HCT116 (cell line): ENCODE results near the gene FOXB2. TPM values are rescaled to one million over a fixed set of nuclear protein-coding genes. Genes with fewer than 3 reads are reported as not detected.
A peak's percentile ranks its signal among the peaks of the same experiment; 100 is the strongest.

Source experiments
- ATAC-seq: fragments of 200-7000 bp; cut with Tn5 transposase; 2 replicates; pipeline ENCODE4 v1.9.1; 2020; ENCODE audit warnings: mild to moderate bottlenecking, moderate library complexity
- BruUV-seq: library from RNA; stranded (reverse); fragments of 400-500 nt; replicated peaks from 2 replicates; lab custom pipeline; 2021; lab: Mats Ljungman, UMichigan
- CTCF ChIA-PET: fragments of 300-600 bp; sonication (Branson Sonifier 250); formaldehyde crosslinking; loops from one replicate; lab custom pipeline; 2021; ENCODE audit warnings: antibody characterized with exemption; lab: Charles Lee
- POLR2A ChIA-PET: fragments of 300-600, 350-600 bp; sonication (Branson Sonifier 250); formaldehyde crosslinking; loops from one replicate; lab custom pipeline; 2021; ENCODE audit warnings: antibody characterized with exemption; lab: Charles Lee
- RAD21 ChIA-PET, 2 experiments: fragments of 300-600 bp; sonication (Branson Sonifier 250); formaldehyde crosslinking; loops; one replicate each; lab custom pipeline; 2023; ENCODE audit warnings: low total read pairs in 2 of 2; ENCODE audit not compliant: uncharacterized antibody in 2 of 2, unreplicated experiment in 2 of 2, low non-redundant PET in 1 of 2; lab: Charles Lee
- DNase-seq: peaks from one replicate; pipeline ENCODE4 v3.0.0-alpha.2; 2010; ENCODE audit warnings: low read depth, low spot score
- H2AFZ ChIP-seq: fragments of 200-600 bp; shearing (Covaris generic), sonication (generic); 2 replicates; pipeline ENCODE4 v1.6.1; 2017; ENCODE audit warnings: low read depth, mixed run types, mixed read lengths, antibody characterized with exemption, low read length; ENCODE audit not compliant: poor library complexity, severe bottlenecking
- H3K27ac ChIP-seq: 2 replicates; pipeline ENCODE4 v1.5.1; 2012; ENCODE audit warnings: low read depth, low read length
- H3K27me3 ChIP-seq: fragments of 200-600 bp; sonication (generic); 2 replicates; pipeline ENCODE4 v1.6.1; 2016; ENCODE audit warnings: mixed run types, low read length, mixed read lengths; ENCODE audit not compliant: insufficient read depth
- H3K36me3 ChIP-seq, 2 experiments: fragments of 200-500 bp in 1 of 2; fragments of 200-600 bp in 1 of 2; sonication (Bioruptor generic) in 1 of 2; sonication (generic) in 1 of 2; 2 replicates each; pipeline versions ENCODE4 v1.5.1 to v1.6.1; 2014 to 2016; ENCODE audit warnings: low read length in 2 of 2, inconsistent platforms in 1 of 2, mixed read lengths in 1 of 2, mixed run types in 1 of 2; ENCODE audit not compliant: insufficient read depth in 2 of 2, control insufficient read depth in 1 of 2
- H3K4me1 ChIP-seq, 2 experiments: fragments of 200-600 bp in 1 of 2; sonication (generic) in 1 of 2; 2 replicates each; pipeline versions ENCODE4 v1.5.1 to v1.6.1; 2012 to 2017; ENCODE audit warnings: low read length in 2 of 2, inconsistent platforms in 1 of 2, mild to moderate bottlenecking in 1 of 2, mixed read lengths in 1 of 2, mixed run types in 1 of 2, moderate library complexity in 1 of 2; ENCODE audit not compliant: insufficient read depth in 2 of 2, control insufficient read depth in 1 of 2
- H3K4me2 ChIP-seq: fragments of 200-600 bp; sonication (generic); 2 replicates; pipeline ENCODE4 v1.6.1; 2017; ENCODE audit warnings: mixed run types, low read length, mixed read lengths
- H3K4me3 ChIP-seq, 2 experiments: fragments of 200-600 bp in 1 of 2; sonication (generic) in 1 of 2; replicated peaks in 1 of 2; 2 replicates each; pipeline ENCODE4 v1.5.1; 2011 to 2016; ENCODE audit warnings: low read length in 2 of 2, control low read depth in 1 of 2, low read depth in 1 of 2, mild to moderate bottlenecking in 1 of 2, mixed read lengths in 1 of 2, mixed run types in 1 of 2
- H3K79me2 ChIP-seq: fragments of 200-600 bp; sonication (generic); 2 replicates; pipeline ENCODE4 v1.6.1; 2017; ENCODE audit warnings: mild to moderate bottlenecking, mixed run types, low read length, moderate library complexity, mixed read lengths; ENCODE audit not compliant: insufficient read depth
- H3K9ac ChIP-seq: fragments of 200-600 bp; sonication (generic); 2 replicates; pipeline ENCODE4 v1.6.1; 2016; ENCODE audit warnings: low read length, mixed read lengths
- H3K9me2 ChIP-seq: fragments of 200-600 bp; sonication (generic), shearing (Covaris generic); 2 replicates; pipeline ENCODE4 v1.6.1; 2017; ENCODE audit warnings: mixed run types, mild to moderate bottlenecking, moderate library complexity; ENCODE audit not compliant: insufficient read depth
- H3K9me3 ChIP-seq, 2 experiments: fragments of 200-500 bp in 1 of 2; fragments of 200-600 bp in 1 of 2; sonication (Bioruptor generic) in 1 of 2; sonication (generic) in 1 of 2; 2 replicates each; pipeline ENCODE4 v1.6.1; 2014 to 2017; ENCODE audit warnings: low read length in 2 of 2, mixed read lengths in 2 of 2, inconsistent platforms in 1 of 2, low read depth in 1 of 2, mild to moderate bottlenecking in 1 of 2, mixed run types in 1 of 2, moderate library complexity in 1 of 2; ENCODE audit not compliant: control insufficient read depth in 1 of 2, insufficient read depth in 1 of 2
- H4K20me1 ChIP-seq: fragments of 200-600 bp; sonication (generic), shearing (Covaris generic); 2 replicates; pipeline ENCODE4 v1.6.1; 2017; ENCODE audit warnings: mixed run types, mild to moderate bottlenecking, moderate library complexity; ENCODE audit not compliant: insufficient read depth
- CTCF ChIP-seq, 3 experiments: fragments of 200-600 bp in 1 of 3; sonication (generic) in 1 of 3; IDR thresholded peaks in 2 of 3; conservative IDR thresholded peaks in 1 of 3; 2 replicates each; pipeline ENCODE4 v1.5.1; 2012 to 2017; ENCODE audit warnings: low read depth in 2 of 3, low read length in 2 of 3, antibody characterized with exemption in 1 of 3, borderline replicate concordance in 1 of 3, control low read depth in 1 of 3, mild to moderate bottlenecking in 1 of 3, mixed read lengths in 1 of 3, mixed run types in 1 of 3, moderate library complexity in 1 of 3; ENCODE audit not compliant: insufficient read depth in 1 of 3
- EZH2 ChIP-seq: fragments of 200-600 bp; sonication (generic); IDR thresholded peaks from 2 replicates; pipeline ENCODE4 v1.6.1; 2017; ENCODE audit warnings: antibody characterized with exemption, mixed run types
- EZH2phosphoT487 ChIP-seq: fragments of 200-600 bp; IDR thresholded peaks from 2 replicates; pipeline ENCODE4 v1.6.1; 2018; ENCODE audit warnings: antibody characterized with exemption, borderline replicate concordance
- RAD21 ChIP-seq: IDR thresholded peaks from 2 replicates; pipeline ENCODE4 v1.6.1; 2012; ENCODE audit warnings: low read depth, mild to moderate bottlenecking
- ZFX ChIP-seq: fragments of 450-650 bp; IDR thresholded peaks from 2 replicates; pipeline ENCODE4 v1.6.1; 2017
- ZNF274 ChIP-seq: fragments of 200-500 bp; sonication (Bioruptor generic); IDR thresholded peaks from 2 replicates; pipeline ENCODE4 v1.6.1; 2014; ENCODE audit warnings: mild to moderate bottlenecking, low read depth, low read length, inconsistent platforms
- intact Hi-C: fragments of 100-400 bp; cut with micrococcal nuclease; formaldehyde crosslinking; loops from 2 replicates; pipeline ENCODE4 v1.10.0; 2022
- total RNA-seq: library from RNA; stranded (reverse); gene quantifications from one replicate; pipeline ENCODE4 v1.2.1, GENCODE V29; 2021; ENCODE audit not compliant: unreplicated experiment

Gene FOXB2
- total RNA-seq, 1 experiment from 2014 or later = not detected

- CTCF ChIA-PET = interaction anchor here (1.0 to 5.1 kb wide), 6 partner anchors 9 to 226 kb away, joined by 3 to 89 read pairs (median 4); no protein-coding TSS in a partner anchor
- no peak overlapping the region for H3K9ac ChIP-seq
- H4K20me1 ChIP-seq = no peaks in the 10 kb centered on the region
- no peak overlapping the region for H3K4me3 ChIP-seq
- DNase-seq (peak; percentile 48), ATAC-seq (peak; percentile 90)
- no peak for TF ChIP-seq EZH2
- peak; percentile 90 for TF ChIP-seq RAD21
- peak; percentile 64 to 80 (median 72) for TF ChIP-seq CTCF (IDR thresholded peaks at IDR 0.05 in 2 of 3, conservative IDR thresholded peaks at IDR 0.05 in 1 of 3; ENCODE audit: borderline replicate concordance in 1 of 3, insufficient read depth in 1 of 3, low read depth in 2 of 3, low read length in 2 of 3)
- no peaks in the 10 kb centered on the region for H3K9me2 ChIP-seq
- POLR2A ChIA-PET = no interaction called here
- no peak overlapping the region for H3K4me2 ChIP-seq
- BruUV-seq = no TSS peak
- intact Hi-C loops = loop anchor here (1.0 kb wide), 2 partner anchors 177 to 230 kb away; no protein-coding TSS in a partner anchor
- no peak overlapping the region for H3K27ac ChIP-seq
- no peak overlapping the region for H2AFZ ChIP-seq
- no peaks in the 10 kb centered on the region for H3K4me1 ChIP-seq
- RAD21 ChIA-PET = interaction anchor here in 1 of 2 experiments (0.6 kb wide), 2 partner anchors 176 to 178 kb away, joined by 3 read pairs; no protein-coding TSS in a partner anchor
- no peaks in the 10 kb centered on the region for H3K9me3 ChIP-seq
- no peaks in the 10 kb centered on the region for H3K36me3 ChIP-seq
- H3K27me3 ChIP-seq = peaks cover 23% of the 10 kb centered on the region
- no peaks in the 10 kb centered on the region for H3K79me2 ChIP-seq
These were observed 31.8 kb upstream of the FOXB2 start for GRCh38 chr9:76987594-76988200.

- H3K9ac ChIP-seq = no peak overlapping the region
- H3K4me1 ChIP-seq = no peaks in the 10 kb centered on the region
- H3K79me2 ChIP-seq = no peaks in the 10 kb centered on the region
- ChIA-PET POLR2A (no interaction called here), RAD21 (no interaction called here), CTCF (interaction anchor here (5.1 kb wide), 1 partner anchor 179 kb away, joined by 89 read pairs; no protein-coding TSS in a partner anchor)
- no peaks in the 10 kb centered on the region for H3K9me2 ChIP-seq
- BruUV-seq = no TSS peak
- no peak for DNase-seq
- TF ChIP-seq ZFX (no peak), ZNF274 (no peak), EZH2phosphoT487 (no peak)
- no peak overlapping the region for H3K4me2 ChIP-seq
- no peak overlapping the region for H3K4me3 ChIP-seq
- H3K36me3 ChIP-seq = no peaks in the 10 kb centered on the region
- H2AFZ ChIP-seq = no peak overlapping the region
- H3K27ac ChIP-seq = no peak overlapping the region
- H4K20me1 ChIP-seq = no peaks in the 10 kb centered on the region
- no peak for ATAC-seq
- H3K9me3 ChIP-seq = no peaks in the 10 kb centered on the region
- intact Hi-C loops = no loop called here
- peaks cover 19% of the 10 kb centered on the region for H3K27me3 ChIP-seq
These were observed 30.5 kb upstream of the FOXB2 start for GRCh38 chr9:76988941-76989340.
